Tibial nerve (tissue), 4 donors: Measurements from ENCODE around the gene NOB1. TPM values are rescaled to one million over a fixed set of nuclear protein-coding genes. Genes with fewer than 3 reads are reported as not detected.

ENCODE experiments used
- DNase-seq, 2 donors: peaks; one replicate each; pipeline ENCODE4 v3.0.0-alpha.2; 2019; ENCODE audit warnings: low spot score in 2 of 2
- H3K27ac ChIP-seq, 4 donors: fragments of 200-600 bp; sonication (generic) in 3 of 4; one replicate each; pipeline ENCODE4 v1.5.1; 2017 to 2019; ENCODE audit warnings: mild to moderate bottlenecking in 1 of 4
- H3K27me3 ChIP-seq, 2 donors: fragments of 200-600 bp; sonication (generic) in 1 of 2; one replicate each; pipeline versions ENCODE4 v1.5.1 to v1.6.0; 2017 to 2019
- H3K36me3 ChIP-seq, 3 donors: fragments of 200-600 bp; sonication (generic); one replicate each; pipeline ENCODE4 v1.5.1; 2018 to 2019
- H3K4me1 ChIP-seq, 4 donors: fragments of 200-600 bp; sonication (generic) in 3 of 4; one replicate each; pipeline ENCODE4 v1.5.1; 2017 to 2019
- H3K4me3 ChIP-seq, 4 donors: fragments of 200-600 bp; sonication (generic) in 3 of 4; one replicate each; pipeline ENCODE4 v1.5.1; 2017 to 2019; ENCODE audit warnings: mild to moderate bottlenecking in 1 of 4, moderate library complexity in 1 of 4
- H3K9me3 ChIP-seq, 4 donors: fragments of 200-600 bp; sonication (generic) in 3 of 4; one replicate each; pipeline ENCODE4 v1.5.1; 2017 to 2019
- EP300 ChIP-seq, 2 donors: sonication (generic); formaldehyde crosslinking; IDR thresholded peaks; one replicate each; pipeline ENCODE4 v1.6.1; 2017; ENCODE audit warnings: antibody characterized with exemption in 2 of 2, mild to moderate bottlenecking in 1 of 2
- POLR2A ChIP-seq, 2 donors: fragments of 450-650 bp; IDR thresholded peaks; one replicate each; pipeline ENCODE4 v1.6.1; 2017; ENCODE audit warnings: antibody characterized with exemption in 2 of 2, mild to moderate bottlenecking in 2 of 2, moderate library complexity in 2 of 2
- WGBS, 2 donors: methylation state at CpG; one replicate each; pipeline ENCODE4 v1.1.5; 2018; 5-methylcytosine and 5-hydroxymethylcytosine counted together
- total RNA-seq, 4 donors: library from RNA; depleted of rRNA; stranded (reverse); fragments of >200 nt; gene quantifications; one replicate each; pipeline ENCODE4 v1.1.0, GENCODE V29; 2016
- TF ChIP-seq, protein P1 (sequence below), 5 experiments: fragments of 200-600 bp in 3 of 5; fragments of 450-650 bp in 2 of 5; sonication (generic) in 3 of 5; IDR thresholded peaks; one replicate each; pipeline ENCODE4 v1.5.1; 2016 to 2019; ENCODE audit warnings: antibody characterized with exemption in 5 of 5, mild to moderate bottlenecking in 3 of 5, moderate library complexity in 2 of 5

The NOB1 gene
- 10 to 100 TPM; 23.2 to 42.3 (median 38.1) TPM for total RNA-seq

GRCh38 chr16:69754469-69755310, at the start of gene NOB1:
NOB1 (minus strand) TSS chr16:69754926; CDS start chr16:69754910, 16 bp downstream.
- Histone ChIP-seq H3K36me3 (peaks cover 0 to 33% (median 0%) of the 10 kb centered on the region in 3 donors), H3K4me3 (peak within 1 kb of the TSS; percentile 77 to 97 (median 91)), H3K27ac (peak within 1 kb of the TSS; percentile 55 to 85 (median 77)), H3K27me3 (no peaks in the 10 kb centered on the region), H3K9me3 (no peaks in the 10 kb centered on the region), H3K4me1 (peaks cover 0 to 27% (median 12%) of the 10 kb centered on the region in 4 donors)
- peak; percentile 15 to 50 for TF ChIP-seq POLR2A (IDR thresholded peaks at IDR 0.05)
- TF ChIP-seq, protein P1, sequence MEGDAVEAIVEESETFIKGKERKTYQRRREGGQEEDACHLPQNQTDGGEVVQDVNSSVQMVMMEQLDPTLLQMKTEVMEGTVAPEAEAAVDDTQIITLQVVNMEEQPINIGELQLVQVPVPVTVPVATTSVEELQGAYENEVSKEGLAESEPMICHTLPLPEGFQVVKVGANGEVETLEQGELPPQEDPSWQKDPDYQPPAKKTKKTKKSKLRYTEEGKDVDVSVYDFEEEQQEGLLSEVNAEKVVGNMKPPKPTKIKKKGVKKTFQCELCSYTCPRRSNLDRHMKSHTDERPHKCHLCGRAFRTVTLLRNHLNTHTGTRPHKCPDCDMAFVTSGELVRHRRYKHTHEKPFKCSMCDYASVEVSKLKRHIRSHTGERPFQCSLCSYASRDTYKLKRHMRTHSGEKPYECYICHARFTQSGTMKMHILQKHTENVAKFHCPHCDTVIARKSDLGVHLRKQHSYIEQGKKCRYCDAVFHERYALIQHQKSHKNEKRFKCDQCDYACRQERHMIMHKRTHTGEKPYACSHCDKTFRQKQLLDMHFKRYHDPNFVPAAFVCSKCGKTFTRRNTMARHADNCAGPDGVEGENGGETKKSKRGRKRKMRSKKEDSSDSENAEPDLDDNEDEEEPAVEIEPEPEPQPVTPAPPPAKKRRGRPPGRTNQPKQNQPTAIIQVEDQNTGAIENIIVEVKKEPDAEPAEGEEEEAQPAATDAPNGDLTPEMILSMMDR (IDR thresholded peaks at IDR 0.05) = peak; percentile 92 to 100 (median 99)
- TF ChIP-seq EP300 (IDR thresholded peaks at IDR 0.05) = peak; percentile 88 to 89
- DNase-seq = peak; percentile 81 to 84
- WGBS, 2 donors = 1% methylated on average over 32 to 57 of the region's 58 CpGs

GRCh38 chr16:69804297-69804696, 49.6 kb upstream of the NOB1 start:
- H3K36me3 ChIP-seq = peaks cover 0 to 30% (median 0%) of the 10 kb centered on the region in 3 donors
- H3K9me3 ChIP-seq = no peaks in the 10 kb centered on the region
- H3K4me1 ChIP-seq = peaks cover 0 to 9% (median 0%) of the 10 kb centered on the region in 4 donors
- H3K4me3 ChIP-seq = no peak overlapping the region
- 43 to 51% methylated on average over 1 of the region's 1 CpG for WGBS, 2 donors
- no peaks in the 10 kb centered on the region for H3K27me3 ChIP-seq
- DNase-seq = no peak
- TF ChIP-seq, protein P1 (IDR thresholded peaks at IDR 0.05) = no peak
- TF ChIP-seq POLR2A (IDR thresholded peaks at IDR 0.05) (no peak), EP300 (IDR thresholded peaks at IDR 0.05) (no peak)
- H3K27ac ChIP-seq = no peak overlapping the region

- H3K4me1 ChIP-seq = peaks cover 0 to 28% (median 0%) of the 10 kb centered on the region in 4 donors
- 62 to 69% methylated on average over 11 of the region's 11 CpGs for WGBS, 2 donors
- no peaks in the 10 kb centered on the region for H3K9me3 ChIP-seq
- peak overlapping the region in 2 of 4 donors; percentile 14 to 60 for H3K27ac ChIP-seq
- no peak for DNase-seq
- no peak for TF ChIP-seq POLR2A (IDR thresholded peaks at IDR 0.05)
- TF ChIP-seq, protein P1 (IDR thresholded peaks at IDR 0.05) = no peak
- TF ChIP-seq EP300 (IDR thresholded peaks at IDR 0.05) = no peak
- no peak overlapping the region for H3K4me3 ChIP-seq
- H3K27me3 ChIP-seq = no peaks in the 10 kb centered on the region
- H3K36me3 ChIP-seq = peaks cover 0 to 29% (median 0%) of the 10 kb centered on the region in 3 donors
Observed at GRCh38 chr16:69799611-69800031, 44.9 kb upstream of the NOB1 start.

DNA sequence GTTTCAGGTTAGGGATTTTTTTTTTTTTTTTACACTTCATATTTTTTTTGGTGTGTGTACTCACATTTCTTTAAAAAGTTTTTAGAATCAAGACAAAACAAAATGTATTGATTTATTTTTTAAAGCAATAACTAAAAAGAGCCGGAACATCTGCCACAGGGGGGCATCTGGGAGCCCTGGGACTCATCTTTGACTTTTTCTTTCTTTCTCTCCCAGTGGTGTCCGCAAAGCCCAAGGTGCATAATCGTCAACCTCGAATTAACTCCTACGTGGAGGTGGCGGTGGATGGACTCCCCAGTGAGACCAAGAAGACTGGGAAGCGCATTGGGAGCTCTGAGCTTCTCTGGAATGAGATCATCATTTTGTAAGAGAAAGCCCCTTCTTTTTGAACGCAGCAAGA, 43.7 kb upstream of the NOB1 start:
- TF ChIP-seq POLR2A (IDR thresholded peaks at IDR 0.05) (no peak), EP300 (IDR thresholded peaks at IDR 0.05) (no peak)
- TF ChIP-seq, protein P1 (IDR thresholded peaks at IDR 0.05) = peak in 3 of 5 experiments; percentile 11 to 14 (median 14)
- H3K27me3 ChIP-seq = no peaks in the 10 kb centered on the region
- H3K27ac ChIP-seq = peak overlapping the region in 1 of 4 donors; percentile 60
- 18 to 28% methylated on average over 8 of the region's 8 CpGs for WGBS, 2 donors
- H3K4me1 ChIP-seq = peaks cover 0 to 28% (median 0%) of the 10 kb centered on the region in 4 donors
- no peak overlapping the region for H3K4me3 ChIP-seq
- no peak for DNase-seq
- no peaks in the 10 kb centered on the region for H3K9me3 ChIP-seq
- H3K36me3 ChIP-seq = peaks cover 0 to 24% (median 0%) of the 10 kb centered on the region in 3 donors
